Activated T-helper 17 cell treated with anti-CD3 and anti-CD28 coated beads, Interleukin-2, amount 50 U/mL, for 72 hours (primary cell): ENCODE data around the gene KLF12. TPM values are rescaled to one million over a fixed set of nuclear protein-coding genes. Genes with fewer than 3 reads are reported as not detected.
A peak's percentile ranks its signal among the peaks of the same experiment; 100 is the strongest.

Source experiments
- ATAC-seq: fragments of 150-1000 bp; cut with Tn5 transposase; replicated peaks from 2 replicates; pipeline ENCODE4 v1.10.0; 2021; ENCODE audit warnings: mild to moderate bottlenecking, moderate library complexity
- H3K27ac Mint-ChIP-seq: one replicate; pipeline ENCODE4 v1.8.0; 2022; ENCODE audit warnings: mixed read lengths
- H3K27me3 Mint-ChIP-seq: one replicate; pipeline ENCODE4 v1.8.0; 2022; ENCODE audit warnings: mixed read lengths
- H3K36me3 Mint-ChIP-seq: one replicate; pipeline ENCODE4 v1.8.0; 2022; ENCODE audit warnings: low read depth, mild to moderate bottlenecking, mixed read lengths
- H3K4me1 Mint-ChIP-seq: one replicate; pipeline ENCODE4 v1.8.0; 2022; ENCODE audit warnings: mixed read lengths
- H3K4me3 Mint-ChIP-seq: one replicate; pipeline ENCODE4 v1.8.0; 2022; ENCODE audit warnings: mild to moderate bottlenecking, mixed read lengths
- H3K9me3 Mint-ChIP-seq: one replicate; pipeline ENCODE4 v1.8.0; 2022; ENCODE audit warnings: mixed read lengths
- total RNA-seq, 2 donors: library from RNA; stranded (reverse); gene quantifications; one replicate each; pipeline ENCODE4 v1.2.3, GENCODE V29; 2022

Gene KLF12
- total RNA-seq, 2 donors from 2014 or later, result 14.3 to 30.5 TPM

DNA sequence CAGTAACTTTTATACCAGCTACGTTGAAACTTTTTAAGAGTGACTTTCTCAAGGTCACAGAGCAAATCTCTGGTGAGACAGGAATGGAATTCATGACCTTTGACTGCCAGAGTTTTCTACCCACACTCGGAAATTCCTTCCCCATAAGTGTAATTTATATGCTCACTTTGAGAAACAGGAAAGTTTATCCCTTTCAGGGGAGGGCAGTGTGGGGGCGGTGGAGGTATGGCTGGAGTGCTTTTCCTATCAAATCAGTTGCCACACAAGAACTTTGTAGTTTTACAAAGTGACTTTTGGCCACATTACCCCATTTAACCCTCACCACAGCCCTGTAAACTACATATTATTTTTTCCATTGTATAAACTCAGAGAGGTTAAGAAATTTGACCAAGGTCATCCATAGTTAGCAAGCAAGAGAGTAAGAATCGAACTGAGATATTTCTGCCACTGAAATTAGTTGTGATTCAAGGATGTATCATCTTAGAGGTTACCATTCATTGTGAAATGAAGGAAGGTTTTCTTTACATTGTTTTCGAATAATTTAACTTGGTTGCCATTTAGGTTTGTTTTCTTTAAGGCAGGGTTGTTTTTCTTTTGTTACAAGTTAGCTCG, 5.9 kb downstream of the KLF12 start:
- H3K9me3 Mint-ChIP-seq, result no peaks in the 10 kb centered on the region
- H3K27ac Mint-ChIP-seq, result peak overlapping the region; percentile 84
- no peaks in the 10 kb centered on the region for H3K27me3 Mint-ChIP-seq
- H3K36me3 Mint-ChIP-seq, result peaks cover 20% of the 10 kb centered on the region
- peak; percentile 72 for ATAC-seq
- peaks cover 18% of the 10 kb centered on the region for H3K4me1 Mint-ChIP-seq
- no peak overlapping the region for H3K4me3 Mint-ChIP-seq

DNA sequence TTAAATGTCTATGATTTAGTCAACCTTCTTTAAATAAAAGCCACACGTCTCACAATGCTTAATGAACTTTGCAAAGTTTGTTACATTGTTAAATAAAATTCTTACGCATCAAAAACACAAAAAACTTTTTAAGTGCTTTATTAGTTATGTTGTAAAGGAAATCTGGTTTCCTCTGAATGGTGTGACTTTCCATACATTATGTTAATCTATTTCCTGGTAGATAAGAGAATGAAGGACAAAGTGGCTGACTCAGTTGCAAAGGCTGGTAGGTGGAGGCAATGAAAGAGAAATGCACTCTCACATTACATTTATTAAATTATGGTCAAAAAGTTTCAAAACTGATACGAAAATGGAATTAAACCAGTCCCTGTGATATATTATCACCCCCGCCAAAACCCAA, 15.9 kb downstream of the KLF12 start:
- peaks cover 34% of the 10 kb centered on the region for H3K36me3 Mint-ChIP-seq
- peaks cover 22% of the 10 kb centered on the region for H3K9me3 Mint-ChIP-seq
- ATAC-seq, result no peak
- no peak overlapping the region for H3K27ac Mint-ChIP-seq
- H3K4me1 Mint-ChIP-seq, result peaks cover 43% of the 10 kb centered on the region
- H3K27me3 Mint-ChIP-seq, result no peaks in the 10 kb centered on the region
- no peak overlapping the region for H3K4me3 Mint-ChIP-seq

DNA sequence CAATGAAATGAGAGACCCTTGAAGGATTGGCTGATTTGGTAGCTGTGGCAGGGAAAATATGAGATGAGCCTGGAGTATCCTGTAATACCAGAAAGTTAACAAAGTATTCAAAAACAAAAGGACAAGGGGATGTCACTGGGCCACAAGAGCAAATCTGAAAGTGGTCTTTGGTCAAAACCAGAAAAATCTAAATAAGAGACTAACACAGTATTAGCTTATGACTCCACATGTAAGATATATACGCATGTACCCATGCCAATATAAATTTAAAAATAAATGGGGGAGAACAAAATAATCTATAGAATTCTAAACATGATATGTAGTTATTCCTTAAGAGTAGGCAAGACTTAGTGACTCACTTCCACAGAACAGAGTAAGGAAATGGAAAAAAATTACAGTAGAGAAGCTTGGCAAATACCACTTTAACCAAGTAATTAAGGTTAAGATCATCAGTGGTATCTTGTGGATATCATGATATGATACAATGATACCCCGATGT, 16.9 kb downstream of the KLF12 start:
- H3K4me3 Mint-ChIP-seq, result peak overlapping the region; percentile 39
- H3K36me3 Mint-ChIP-seq, result peaks cover 42% of the 10 kb centered on the region
- H3K27ac Mint-ChIP-seq, result peak overlapping the region; percentile 18
- no peaks in the 10 kb centered on the region for H3K27me3 Mint-ChIP-seq
- H3K9me3 Mint-ChIP-seq, result peaks cover 22% of the 10 kb centered on the region
- peak; percentile 51 for ATAC-seq
- H3K4me1 Mint-ChIP-seq, result peaks cover 54% of the 10 kb centered on the region

DNA sequence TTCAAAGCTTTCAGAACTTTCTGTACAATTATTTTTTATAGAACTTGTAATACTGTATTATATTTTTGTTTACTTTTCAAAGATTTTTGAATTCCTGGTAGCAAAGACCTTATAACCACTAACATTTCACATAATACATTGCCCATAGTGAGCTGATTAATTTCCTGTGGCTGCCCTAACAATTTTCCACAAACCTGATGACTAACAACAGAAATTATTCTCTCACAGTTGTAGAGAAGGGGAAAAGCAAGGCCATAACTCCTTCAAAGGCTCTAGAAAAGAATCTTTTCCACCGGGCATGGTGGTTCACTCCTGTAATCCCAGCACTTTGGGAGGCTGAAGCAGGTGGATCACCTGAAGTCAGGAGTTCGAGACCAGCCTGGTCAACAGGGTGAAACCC, 19.1 kb downstream of the KLF12 start:
- peak; percentile 84 for ATAC-seq
- peaks cover 19% of the 10 kb centered on the region for H3K9me3 Mint-ChIP-seq
- H3K4me1 Mint-ChIP-seq, result peaks cover 55% of the 10 kb centered on the region
- H3K27ac Mint-ChIP-seq, result peak overlapping the region; percentile 73
- H3K4me3 Mint-ChIP-seq, result peak overlapping the region; percentile 64
- peaks cover 42% of the 10 kb centered on the region for H3K36me3 Mint-ChIP-seq
- H3K27me3 Mint-ChIP-seq, result no peaks in the 10 kb centered on the region

DNA sequence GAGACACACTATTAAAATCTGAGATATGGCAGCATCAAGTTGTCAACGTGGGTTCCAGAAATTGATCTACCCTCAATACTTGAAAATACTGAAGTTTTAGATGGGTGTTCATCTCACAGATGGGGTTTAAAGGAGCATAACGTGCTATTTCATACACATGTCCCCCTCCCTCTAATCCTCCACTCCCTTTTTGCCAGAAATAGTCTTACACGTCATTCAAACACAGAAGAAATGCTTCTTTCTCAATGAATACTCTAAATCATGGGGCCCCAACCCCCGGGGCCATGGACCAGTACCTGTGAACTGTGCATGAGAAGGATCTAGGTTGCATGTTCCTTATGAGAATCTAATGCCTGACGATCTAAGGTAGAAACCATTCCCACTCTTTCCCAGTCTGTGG, 19.6 kb downstream of the KLF12 start:
- H3K36me3 Mint-ChIP-seq, result peaks cover 37% of the 10 kb centered on the region
- peaks cover 18% of the 10 kb centered on the region for H3K9me3 Mint-ChIP-seq
- no peak for ATAC-seq
- H3K27me3 Mint-ChIP-seq, result no peaks in the 10 kb centered on the region
- H3K4me1 Mint-ChIP-seq, result peaks cover 60% of the 10 kb centered on the region
- H3K4me3 Mint-ChIP-seq, result peak overlapping the region; percentile 64
- peak overlapping the region; percentile 73 for H3K27ac Mint-ChIP-seq

DNA sequence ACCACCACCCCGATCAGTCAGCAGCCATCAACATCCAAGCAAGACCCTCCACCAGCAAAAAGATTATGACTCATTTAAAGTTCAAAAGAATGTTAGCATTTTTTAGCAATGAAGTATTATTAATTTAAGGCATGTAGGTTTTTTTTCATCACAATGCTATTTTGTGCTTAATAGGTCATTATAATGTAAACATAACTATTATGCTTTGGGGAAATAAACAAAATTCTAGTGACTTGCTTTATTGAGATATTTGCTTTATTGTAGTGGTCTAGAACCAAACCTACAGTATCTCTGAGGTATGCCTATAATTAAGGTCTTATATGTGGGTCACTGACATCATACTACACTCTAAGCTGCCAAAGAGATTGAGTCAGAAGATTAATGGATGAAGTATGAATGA, 20.0 kb downstream of the KLF12 start:
- Mint-ChIP-seq H3K27me3 (no peaks in the 10 kb centered on the region), H3K9me3 (peaks cover 13% of the 10 kb centered on the region), H3K27ac (peak overlapping the region; percentile 66), H3K36me3 (peaks cover 33% of the 10 kb centered on the region), H3K4me1 (peaks cover 61% of the 10 kb centered on the region), H3K4me3 (peak overlapping the region; percentile 26)
- peak; percentile 59 for ATAC-seq

DNA sequence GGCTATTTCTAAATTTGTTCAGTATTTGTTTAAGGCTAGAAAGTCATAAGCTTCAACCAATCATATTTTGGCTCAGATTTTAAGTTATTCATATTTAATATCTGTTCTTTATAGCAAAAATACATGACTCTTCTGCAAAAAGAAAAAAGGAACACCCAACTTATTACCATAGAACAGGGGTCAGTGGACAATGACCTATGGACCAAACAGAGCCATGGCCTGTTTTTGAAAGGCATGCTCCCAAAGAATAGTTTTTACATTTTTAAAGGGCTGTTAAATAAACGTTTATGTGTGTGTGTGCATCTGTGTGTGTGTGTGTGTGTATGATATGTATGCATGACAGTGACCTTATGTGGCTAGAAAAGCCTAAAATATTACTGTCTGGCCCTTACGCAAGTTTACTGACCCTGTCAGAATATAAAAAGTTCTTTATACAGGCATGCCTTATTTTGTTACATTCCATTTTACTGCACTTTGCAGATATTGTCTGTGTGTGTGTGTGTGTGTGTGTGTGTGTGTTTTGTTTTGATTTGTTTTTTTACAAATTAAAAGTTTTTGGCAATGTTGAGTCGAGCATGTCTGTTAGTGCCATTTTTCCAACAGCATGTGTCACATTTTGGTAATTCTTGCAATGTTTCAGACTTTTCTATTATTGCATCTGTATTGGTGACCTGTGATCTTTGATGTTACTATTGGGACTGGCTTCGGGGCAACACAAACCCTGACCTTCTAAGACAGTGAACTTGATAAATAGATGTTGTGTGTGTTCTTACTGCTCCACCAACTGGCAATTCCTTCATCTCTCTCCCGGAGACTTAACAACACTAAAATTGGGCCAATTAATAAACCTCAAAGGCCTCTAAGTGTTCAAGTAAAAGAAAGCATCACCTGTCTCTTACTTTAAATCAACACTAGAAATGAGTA, 22.0 kb downstream of the KLF12 start:
- H3K27ac Mint-ChIP-seq, result no peak overlapping the region
- H3K27me3 Mint-ChIP-seq, result no peaks in the 10 kb centered on the region
- peaks cover 61% of the 10 kb centered on the region for H3K4me1 Mint-ChIP-seq
- H3K4me3 Mint-ChIP-seq, result peak overlapping the region; percentile 26
- H3K36me3 Mint-ChIP-seq, result peaks cover 22% of the 10 kb centered on the region
- no peak for ATAC-seq
- H3K9me3 Mint-ChIP-seq, result peaks cover 12% of the 10 kb centered on the region

DNA sequence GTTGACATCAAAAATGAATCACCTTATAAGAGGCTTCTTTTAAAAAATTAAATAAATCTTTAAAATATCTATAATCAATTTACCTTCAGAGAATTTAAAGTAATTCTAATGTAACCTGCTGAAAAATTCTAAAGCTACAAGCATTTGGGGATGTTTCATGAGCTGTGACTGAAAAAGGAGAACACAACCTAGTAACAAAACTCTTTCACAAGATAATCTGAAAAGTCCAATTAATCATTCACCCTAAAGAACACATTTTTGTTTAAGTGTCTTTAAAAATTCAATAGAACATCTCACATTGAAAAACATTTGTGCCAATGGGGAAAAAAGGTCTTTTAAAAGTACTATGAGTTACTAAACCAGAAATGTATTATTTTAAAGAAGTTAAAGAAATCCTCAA, 22.8 kb downstream of the KLF12 start:
- no peak for ATAC-seq
- H3K36me3 Mint-ChIP-seq, result peaks cover 20% of the 10 kb centered on the region
- H3K27ac Mint-ChIP-seq, result no peak overlapping the region
- peaks cover 59% of the 10 kb centered on the region for H3K4me1 Mint-ChIP-seq
- H3K4me3 Mint-ChIP-seq, result no peak overlapping the region
- H3K27me3 Mint-ChIP-seq, result no peaks in the 10 kb centered on the region
- H3K9me3 Mint-ChIP-seq, result peaks cover 12% of the 10 kb centered on the region

DNA sequence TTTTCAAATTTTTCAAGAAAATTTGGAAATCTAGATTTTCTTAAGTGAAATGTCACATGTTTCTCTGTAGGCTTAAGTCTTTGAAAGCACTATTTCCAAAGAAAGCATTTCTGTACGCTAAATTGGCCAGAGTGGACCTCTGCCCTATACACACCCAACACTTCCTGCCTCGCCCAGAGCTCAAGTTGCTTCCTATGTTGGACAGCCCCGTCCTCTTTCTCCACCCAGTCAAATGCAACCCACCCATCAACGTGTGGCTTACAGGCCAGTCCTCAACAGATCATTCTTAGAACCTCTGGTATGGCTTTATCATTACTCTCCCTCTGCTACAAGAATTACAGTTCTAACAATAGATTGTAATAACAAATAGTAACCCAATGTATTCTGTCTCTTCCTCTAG, 24.2 kb downstream of the KLF12 start:
- peak; percentile 7 for ATAC-seq
- Mint-ChIP-seq H3K27me3 (no peaks in the 10 kb centered on the region), H3K36me3 (peaks cover 20% of the 10 kb centered on the region), H3K27ac (no peak overlapping the region), H3K4me3 (peak overlapping the region; percentile 12), H3K9me3 (peaks cover 9% of the 10 kb centered on the region), H3K4me1 (peaks cover 55% of the 10 kb centered on the region)

DNA sequence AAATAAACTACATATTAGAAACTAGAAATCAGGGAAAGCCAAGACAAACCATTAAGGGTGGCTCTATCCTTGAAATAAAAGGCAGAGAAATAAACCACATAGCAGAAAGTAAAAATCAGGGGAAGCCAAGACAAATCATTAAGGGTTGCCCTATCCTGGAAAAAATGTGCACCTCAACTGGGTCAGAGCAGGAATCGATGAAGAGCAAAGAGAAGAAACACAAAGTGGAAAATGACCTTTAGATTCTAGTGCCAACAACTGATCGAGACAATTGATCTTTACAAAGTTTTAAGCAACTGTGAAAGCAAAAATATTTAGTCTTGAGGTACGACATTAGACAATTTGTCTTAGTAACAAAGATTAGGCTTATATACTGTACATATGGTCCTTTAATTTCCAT, 26.6 kb downstream of the KLF12 start:
- no peak for ATAC-seq
- H3K4me1 Mint-ChIP-seq, result peaks cover 42% of the 10 kb centered on the region
- H3K36me3 Mint-ChIP-seq, result peaks cover 5% of the 10 kb centered on the region
- no peaks in the 10 kb centered on the region for H3K27me3 Mint-ChIP-seq
- H3K4me3 Mint-ChIP-seq, result no peak overlapping the region
- peaks cover 4% of the 10 kb centered on the region for H3K9me3 Mint-ChIP-seq
- H3K27ac Mint-ChIP-seq, result no peak overlapping the region

DNA sequence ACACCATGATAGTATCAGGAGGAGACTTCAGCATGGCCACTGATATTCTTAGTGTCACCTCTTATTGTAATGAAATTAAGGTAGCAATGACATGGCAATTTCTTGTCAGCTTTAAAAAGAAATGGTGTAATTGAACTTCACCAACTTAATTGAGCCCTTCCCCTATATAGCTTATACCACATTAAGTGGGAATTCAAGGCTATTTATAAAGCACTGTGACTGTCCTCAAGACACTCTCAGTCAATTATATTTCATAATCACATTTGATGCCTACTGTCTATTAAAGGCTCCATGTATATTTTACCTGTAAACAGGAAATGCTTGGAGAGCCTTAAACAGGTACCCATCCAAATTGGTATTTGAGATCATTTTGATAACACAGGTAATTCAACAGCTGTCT, 28.3 kb downstream of the KLF12 start:
- H3K27ac Mint-ChIP-seq, result no peak overlapping the region
- H3K9me3 Mint-ChIP-seq, result peaks cover 12% of the 10 kb centered on the region
- no peaks in the 10 kb centered on the region for H3K27me3 Mint-ChIP-seq
- no peak overlapping the region for H3K4me3 Mint-ChIP-seq
- peaks cover 5% of the 10 kb centered on the region for H3K36me3 Mint-ChIP-seq
- H3K4me1 Mint-ChIP-seq, result peaks cover 48% of the 10 kb centered on the region
- ATAC-seq, result no peak

DNA sequence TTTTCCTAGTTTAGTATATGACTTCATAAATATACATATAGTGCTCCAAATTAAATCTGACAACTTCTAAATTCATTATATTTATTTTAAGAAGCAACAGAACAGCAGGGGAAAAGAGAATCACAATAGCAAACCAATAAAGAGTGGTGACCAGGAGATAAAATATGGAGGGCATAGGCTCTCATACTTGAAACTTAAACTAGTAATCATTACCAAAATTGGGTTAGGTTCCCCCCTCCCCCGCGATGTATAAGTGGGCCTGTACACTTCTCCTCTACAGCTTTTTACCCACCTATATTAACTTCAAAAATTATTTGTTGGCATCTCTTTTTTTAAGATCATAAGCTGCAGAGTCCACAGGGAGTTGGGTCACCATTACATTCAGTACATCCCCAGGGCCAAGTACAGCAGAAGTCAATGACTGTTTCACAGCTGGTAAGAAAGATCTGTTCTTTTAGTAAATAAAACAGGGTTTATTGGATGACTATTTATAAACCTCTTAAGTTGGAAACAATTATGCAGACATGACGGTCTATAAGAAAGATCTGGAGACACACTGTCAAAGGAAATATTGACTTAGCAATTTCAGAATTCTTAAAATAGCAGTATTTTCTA, 29.4 kb downstream of the KLF12 start:
- Mint-ChIP-seq H3K4me1 (peaks cover 42% of the 10 kb centered on the region), H3K36me3 (peaks cover 5% of the 10 kb centered on the region), H3K4me3 (no peak overlapping the region), H3K9me3 (peaks cover 12% of the 10 kb centered on the region), H3K27me3 (no peaks in the 10 kb centered on the region), H3K27ac (no peak overlapping the region)
- ATAC-seq, result peak; percentile 35

DNA sequence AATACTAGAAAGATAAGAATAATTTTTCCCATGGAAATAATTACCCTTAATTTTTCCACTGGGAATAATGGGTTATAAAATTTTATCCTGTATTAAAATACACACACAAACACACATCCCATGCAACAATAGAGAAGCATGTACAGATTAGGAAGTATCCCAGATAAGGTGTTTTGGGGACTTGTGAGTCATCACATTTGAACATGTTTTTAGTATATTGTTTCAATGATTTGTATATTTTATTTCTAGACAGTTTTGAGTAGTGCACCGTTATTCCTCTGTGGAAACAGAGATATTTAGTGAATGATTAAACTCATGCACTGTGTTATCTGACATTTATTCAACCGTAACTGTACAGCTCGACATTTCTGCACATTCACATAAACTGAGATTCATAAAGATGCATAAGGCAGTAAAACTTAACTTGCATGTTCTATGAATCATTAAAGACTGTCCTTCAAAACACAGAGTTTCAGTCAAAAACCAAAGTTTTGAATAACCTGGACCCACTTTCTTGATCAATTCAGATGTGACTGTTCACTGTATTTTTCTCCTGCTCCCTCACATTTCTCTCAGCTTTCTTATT, 30.1 kb downstream of the KLF12 start:
- H3K36me3 Mint-ChIP-seq, result peaks cover 5% of the 10 kb centered on the region
- H3K27me3 Mint-ChIP-seq, result no peaks in the 10 kb centered on the region
- H3K9me3 Mint-ChIP-seq, result peaks cover 12% of the 10 kb centered on the region
- no peak overlapping the region for H3K4me3 Mint-ChIP-seq
- ATAC-seq, result peak; percentile 16
- H3K4me1 Mint-ChIP-seq, result peaks cover 41% of the 10 kb centered on the region
- H3K27ac Mint-ChIP-seq, result no peak overlapping the region

DNA sequence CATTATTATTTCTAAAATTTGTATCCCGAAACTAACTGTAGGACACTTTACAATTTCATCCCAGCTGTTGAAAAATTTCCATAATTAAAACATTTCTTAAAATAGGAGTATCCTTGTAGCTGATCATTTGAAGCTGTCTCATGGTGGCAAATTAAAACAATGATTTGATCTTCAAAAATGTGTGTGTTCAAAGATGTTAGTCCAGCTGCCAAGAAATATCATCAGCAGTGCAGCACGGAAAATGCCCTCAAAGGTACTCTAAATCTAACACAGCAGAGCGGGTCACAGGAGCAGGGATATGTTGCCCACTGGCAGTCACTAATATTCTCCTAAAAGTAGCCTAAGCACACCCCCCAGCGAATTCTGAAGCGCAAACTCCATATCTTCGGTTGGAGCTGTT, 31.0 kb downstream of the KLF12 start:
- ATAC-seq, result no peak
- H3K36me3 Mint-ChIP-seq, result peaks cover 5% of the 10 kb centered on the region
- no peaks in the 10 kb centered on the region for H3K27me3 Mint-ChIP-seq
- H3K9me3 Mint-ChIP-seq, result peaks cover 12% of the 10 kb centered on the region
- no peak overlapping the region for H3K4me3 Mint-ChIP-seq
- peaks cover 35% of the 10 kb centered on the region for H3K4me1 Mint-ChIP-seq
- H3K27ac Mint-ChIP-seq, result no peak overlapping the region
